Activated naive CD8-positive, alpha-beta T cell treated with anti-CD3 and anti-CD28 coated beads, Interleukin-2, amount 10 ng/mL, durations not matched to agents 7 days and 5 days (primary cell): ENCODE measurements around the gene GPAT2. TPM values are rescaled to one million over a fixed set of nuclear protein-coding genes. Genes with fewer than 3 reads are reported as not detected.
"Not testable (repeated sequence)": the region's sequence is repeated elsewhere in the genome, so short reads cannot be mapped to it uniquely, and the experiment has no call there.

Experiments used
- ATAC-seq: fragments of 150-1000 bp; cut with Tn5 transposase; one replicate; pipeline ENCODE4 v1.10.0; 2021; ENCODE audit warnings: low read depth, moderate library complexity
- POLR2A ChIA-PET: fragments of 350-600 bp; sonication (Branson Sonifier 250); formaldehyde crosslinking; loops from one replicate; lab custom pipeline; 2021; ENCODE audit warnings: antibody characterized with exemption; lab: Charles Lee
- DNase-seq: peaks from one replicate; pipeline ENCODE4 v3.0.0; 2021
- H3K27ac Mint-ChIP-seq: one replicate; pipeline ENCODE4 v1.8.0; 2022; ENCODE audit warnings: mild to moderate bottlenecking, mixed read lengths
- H3K27me3 Mint-ChIP-seq: one replicate; pipeline ENCODE4 v1.8.0; 2022; ENCODE audit warnings: mild to moderate bottlenecking, moderate library complexity, mixed read lengths
- H3K36me3 Mint-ChIP-seq: one replicate; pipeline ENCODE4 v1.8.0; 2021; ENCODE audit warnings: mild to moderate bottlenecking, mixed read lengths
- H3K4me1 Mint-ChIP-seq: one replicate; pipeline ENCODE4 v1.8.0; 2021; ENCODE audit warnings: mixed read lengths
- H3K4me3 Mint-ChIP-seq: one replicate; pipeline ENCODE4 v1.8.0; 2022; ENCODE audit warnings: mild to moderate bottlenecking, moderate library complexity, mixed read lengths
- H3K9me3 Mint-ChIP-seq: one replicate; pipeline ENCODE4 v1.8.0; 2021; ENCODE audit warnings: mixed read lengths
- total RNA-seq, 2 experiments: library from RNA; stranded (reverse); gene quantifications; one replicate each; pipeline ENCODE4 v1.2.3, GENCODE V29; 2021

Gene GPAT2, protein sequence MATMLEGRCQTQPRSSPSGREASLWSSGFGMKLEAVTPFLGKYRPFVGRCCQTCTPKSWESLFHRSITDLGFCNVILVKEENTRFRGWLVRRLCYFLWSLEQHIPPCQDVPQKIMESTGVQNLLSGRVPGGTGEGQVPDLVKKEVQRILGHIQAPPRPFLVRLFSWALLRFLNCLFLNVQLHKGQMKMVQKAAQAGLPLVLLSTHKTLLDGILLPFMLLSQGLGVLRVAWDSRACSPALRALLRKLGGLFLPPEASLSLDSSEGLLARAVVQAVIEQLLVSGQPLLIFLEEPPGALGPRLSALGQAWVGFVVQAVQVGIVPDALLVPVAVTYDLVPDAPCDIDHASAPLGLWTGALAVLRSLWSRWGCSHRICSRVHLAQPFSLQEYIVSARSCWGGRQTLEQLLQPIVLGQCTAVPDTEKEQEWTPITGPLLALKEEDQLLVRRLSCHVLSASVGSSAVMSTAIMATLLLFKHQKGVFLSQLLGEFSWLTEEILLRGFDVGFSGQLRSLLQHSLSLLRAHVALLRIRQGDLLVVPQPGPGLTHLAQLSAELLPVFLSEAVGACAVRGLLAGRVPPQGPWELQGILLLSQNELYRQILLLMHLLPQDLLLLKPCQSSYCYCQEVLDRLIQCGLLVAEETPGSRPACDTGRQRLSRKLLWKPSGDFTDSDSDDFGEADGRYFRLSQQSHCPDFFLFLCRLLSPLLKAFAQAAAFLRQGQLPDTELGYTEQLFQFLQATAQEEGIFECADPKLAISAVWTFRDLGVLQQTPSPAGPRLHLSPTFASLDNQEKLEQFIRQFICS
- 10 to 100 TPM; 14.0 to 15.0 TPM for total RNA-seq

- H3K4me1 Mint-ChIP-seq, H3K36me3 Mint-ChIP-seq, H3K4me3 Mint-ChIP-seq, H3K27ac Mint-ChIP-seq, H3K27me3 Mint-ChIP-seq, POLR2A ChIA-PET, H3K9me3 Mint-ChIP-seq, DNase-seq: not testable (repeated sequence)
- ATAC-seq: peak; percentile 74
These were observed at the start of gene GPAT2 for GRCh38 chr2:96034792-96035191. TSS of gene GPAT2 (minus strand) at chr2:96034916. CDS start at chr2:96032359, 2,557 bp downstream.

GRCh38 chr2:96083989-96084857 is 49.5 kb upstream of the GPAT2 start:
- H3K27ac Mint-ChIP-seq: no peak overlapping the region
- no peak overlapping the region for H3K4me3 Mint-ChIP-seq
- no peaks in the 10 kb centered on the region for H3K36me3 Mint-ChIP-seq
- peaks cover 1% of the 10 kb centered on the region for H3K9me3 Mint-ChIP-seq
- POLR2A ChIA-PET: no interaction called here
- DNase-seq (peak; percentile 15), ATAC-seq (no peak)
- peaks cover 1% of the 10 kb centered on the region for H3K4me1 Mint-ChIP-seq
- peaks cover 16% of the 10 kb centered on the region for H3K27me3 Mint-ChIP-seq

GRCh38 chr2:96083064-96083939 is 48.6 kb upstream of the GPAT2 start:
- DNase-seq (peak; percentile 23), ATAC-seq (no peak)
- POLR2A ChIA-PET: no interaction called here
- H3K4me1 Mint-ChIP-seq: peaks cover 1% of the 10 kb centered on the region
- H3K9me3 Mint-ChIP-seq: peaks cover 1% of the 10 kb centered on the region
- no peak overlapping the region for H3K27ac Mint-ChIP-seq
- no peaks in the 10 kb centered on the region for H3K36me3 Mint-ChIP-seq
- H3K4me3 Mint-ChIP-seq: no peak overlapping the region
- H3K27me3 Mint-ChIP-seq: peaks cover 25% of the 10 kb centered on the region

GRCh38 chr2:96082211-96083063 is 47.7 kb upstream of the GPAT2 start:
- no peak for DNase-seq
- Mint-ChIP-seq H3K9me3 (peaks cover 1% of the 10 kb centered on the region), H3K4me1 (peaks cover 1% of the 10 kb centered on the region), H3K36me3 (no peaks in the 10 kb centered on the region), H3K27me3 (peaks cover 28% of the 10 kb centered on the region), H3K27ac (no peak overlapping the region), H3K4me3 (no peak overlapping the region)
- POLR2A ChIA-PET: no interaction called here
- ATAC-seq: no peak

GRCh38 chr2:96081042-96081441 is 46.3 kb upstream of the GPAT2 start:
- Mint-ChIP-seq H3K27me3 (peaks cover 30% of the 10 kb centered on the region), H3K9me3 (peaks cover 1% of the 10 kb centered on the region), H3K27ac (no peak overlapping the region), H3K4me3 (no peak overlapping the region), H3K4me1 (no peaks in the 10 kb centered on the region), H3K36me3 (no peaks in the 10 kb centered on the region)
- POLR2A ChIA-PET: no interaction called here
- DNase-seq: no peak
- no peak for ATAC-seq

GRCh38 chr2:96075199-96075771 is 40.6 kb upstream of the GPAT2 start:
- no peak for ATAC-seq
- POLR2A ChIA-PET: no interaction called here
- DNase-seq: no peak
- Mint-ChIP-seq H3K4me3 (no peak overlapping the region), H3K9me3 (no peaks in the 10 kb centered on the region), H3K27ac (no peak overlapping the region), H3K4me1 (no peaks in the 10 kb centered on the region), H3K27me3 (peaks cover 24% of the 10 kb centered on the region), H3K36me3 (no peaks in the 10 kb centered on the region)

- Mint-ChIP-seq H3K27ac (no peak overlapping the region), H3K4me3 (no peak overlapping the region), H3K9me3 (no peaks in the 10 kb centered on the region), H3K36me3 (no peaks in the 10 kb centered on the region), H3K4me1 (no peaks in the 10 kb centered on the region), H3K27me3 (peaks cover 16% of the 10 kb centered on the region)
- ATAC-seq (no peak), DNase-seq (no peak)
- POLR2A ChIA-PET: no interaction called here
These were observed 39.4 kb upstream of the GPAT2 start for GRCh38 chr2:96074156-96074555.

- Mint-ChIP-seq H3K4me1 (no peaks in the 10 kb centered on the region), H3K27me3 (peaks cover 7% of the 10 kb centered on the region), H3K27ac (no peak overlapping the region), H3K36me3 (no peaks in the 10 kb centered on the region), H3K9me3 (no peaks in the 10 kb centered on the region), H3K4me3 (no peak overlapping the region)
- ATAC-seq (no peak), DNase-seq (no peak)
- POLR2A ChIA-PET: no interaction called here
These were observed 38.6 kb upstream of the GPAT2 start for GRCh38 chr2:96073170-96073775.

DNA sequence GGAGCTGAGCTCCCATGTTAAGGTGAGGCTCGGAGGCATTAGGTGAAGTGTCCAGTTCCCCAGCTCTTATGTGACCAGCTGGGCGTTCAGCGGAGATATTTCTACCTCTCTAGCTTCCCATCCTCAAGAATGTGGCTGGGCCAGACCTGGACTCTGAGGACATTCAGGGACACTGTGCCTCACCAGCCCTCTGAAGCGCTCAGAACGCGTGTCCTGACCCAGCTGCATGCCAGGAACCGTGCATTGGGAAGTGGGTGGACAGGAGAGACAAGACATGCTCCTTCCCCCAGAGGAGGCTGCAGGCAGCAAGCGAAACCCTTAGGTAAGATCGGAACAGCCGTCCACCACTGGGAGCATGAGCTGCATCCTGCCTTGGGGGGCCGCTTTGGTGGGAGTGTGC is 38.0 kb upstream of the GPAT2 start:
- Mint-ChIP-seq H3K4me1 (no peaks in the 10 kb centered on the region), H3K27me3 (peaks cover 7% of the 10 kb centered on the region), H3K27ac (no peak overlapping the region), H3K9me3 (no peaks in the 10 kb centered on the region), H3K36me3 (no peaks in the 10 kb centered on the region), H3K4me3 (no peak overlapping the region)
- DNase-seq (no peak), ATAC-seq (no peak)
- POLR2A ChIA-PET: no interaction called here

- H3K4me1 Mint-ChIP-seq, POLR2A ChIA-PET, H3K36me3 Mint-ChIP-seq, H3K27ac Mint-ChIP-seq, H3K9me3 Mint-ChIP-seq, DNase-seq, H3K4me3 Mint-ChIP-seq, ATAC-seq, H3K27me3 Mint-ChIP-seq: not testable (repeated sequence)
These were observed 37.3 kb upstream of the GPAT2 start for GRCh38 chr2:96071977-96072491.
